SHP77 treated with DMSO at 0.1 percent for 48 hours (cell line): Measurements from ENCODE around the gene ADAMTS12.

Experiments
- DNase-seq: peaks from one replicate; lab custom pipeline; 2025; lab: John Stamatoyannopoulos, UW

The ADAMTS12 gene

GRCh38 chr5:33846851-33847250 is 44.9 kb downstream of the ADAMTS12 start:
- no peak for DNase-seq

GRCh38 chr5:33843579-33843978 is 48.2 kb downstream of the ADAMTS12 start:
- no peak for DNase-seq

- no peak for DNase-seq
These were observed 49.3 kb downstream of the ADAMTS12 start for GRCh38 chr5:33842456-33842855.

- no peak for DNase-seq
These were observed 49.9 kb downstream of the ADAMTS12 start for GRCh38 chr5:33841891-33842290.

GRCh38 chr5:33840927-33841547 is 50.8 kb downstream of the ADAMTS12 start:
- DNase-seq = no peak

- no peak for DNase-seq
These were observed 54.5 kb downstream of the ADAMTS12 start for GRCh38 chr5:33837301-33837700.

GRCh38 chr5:33834334-33834733 is 57.5 kb downstream of the ADAMTS12 start:
- DNase-seq = no peak

GRCh38 chr5:33833237-33833575 is 58.6 kb downstream of the ADAMTS12 start:
- no peak for DNase-seq

GRCh38 chr5:33832404-33833236 is 59.2 kb downstream of the ADAMTS12 start:
- DNase-seq = no peak

- DNase-seq = no peak
These were observed 60.7 kb downstream of the ADAMTS12 start for GRCh38 chr5:33831041-33831440.

GRCh38 chr5:33829430-33829829 is 62.4 kb downstream of the ADAMTS12 start:
- DNase-seq = no peak

GRCh38 chr5:33828626-33829308 is 63.0 kb downstream of the ADAMTS12 start:
- DNase-seq = no peak

GRCh38 chr5:33827885-33828284 is 63.9 kb downstream of the ADAMTS12 start:
- no peak for DNase-seq

GRCh38 chr5:33827018-33827707 is 64.6 kb downstream of the ADAMTS12 start:
- no peak for DNase-seq

- no peak for DNase-seq
These were observed 67.1 kb downstream of the ADAMTS12 start for GRCh38 chr5:33824516-33825195.

- no peak for DNase-seq
These were observed 74.5 kb downstream of the ADAMTS12 start for GRCh38 chr5:33817301-33817700.

- DNase-seq = no peak
These were observed 75.0 kb downstream of the ADAMTS12 start for GRCh38 chr5:33816791-33817190.

- no peak for DNase-seq
These were observed 79.0 kb downstream of the ADAMTS12 start for GRCh38 chr5:33812746-33813145.

GRCh38 chr5:33810491-33811120 is 81.2 kb downstream of the ADAMTS12 start:
- DNase-seq = no peak

- no peak for DNase-seq
These were observed 81.9 kb downstream of the ADAMTS12 start for GRCh38 chr5:33809936-33810335.

- no peak for DNase-seq
These were observed 83.1 kb downstream of the ADAMTS12 start for GRCh38 chr5:33808699-33809098.
